GM10266 (cell line): Measurements from ENCODE around the gene TPRG1L.

Source experiments
- DNase-seq: peaks from one replicate; pipeline ENCODE4 v3.0.0; 2012; ENCODE audit errors: extremely low spot score
- CTCF ChIP-seq: IDR thresholded peaks from 2 replicates; pipeline ENCODE4 v1.5.1; 2012; ENCODE audit warnings: mild to moderate bottlenecking, low read depth; ENCODE audit not compliant: control insufficient read depth, insufficient read depth; ENCODE audit errors: missing control alignments

Gene TPRG1L

DNA sequence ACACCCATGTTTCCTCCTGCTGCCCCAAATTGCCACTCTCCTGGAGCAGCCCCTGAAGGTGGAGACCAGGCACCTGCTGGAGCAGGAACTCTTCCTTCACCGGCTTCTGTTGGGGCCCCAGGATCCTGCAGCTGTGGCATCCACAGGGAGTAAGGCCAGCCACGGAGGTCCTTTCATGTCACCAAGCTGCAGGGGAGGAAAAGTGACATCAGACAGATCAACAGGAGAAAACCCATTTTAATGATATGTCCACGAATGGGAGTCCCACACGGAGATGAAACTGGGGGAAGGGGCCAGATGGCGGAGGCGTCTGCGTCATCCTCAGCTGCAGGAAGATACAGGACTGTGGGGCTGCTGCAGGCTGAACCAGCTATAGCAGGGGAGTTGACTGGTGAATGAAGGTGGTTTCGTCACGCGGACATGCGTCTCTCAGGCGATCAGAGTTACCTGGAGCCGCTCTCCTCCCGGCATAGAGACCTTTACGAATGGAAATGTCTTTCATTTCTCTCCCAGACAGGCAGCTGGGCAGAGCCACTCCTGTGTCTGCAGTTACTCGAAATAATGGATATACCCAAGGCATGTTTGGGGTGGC, 37.4 kb downstream of the TPRG1L start:
- no peak for DNase-seq
- TF ChIP-seq CTCF: no peak

GRCh38 chr1:3663999-3664699, 39.3 kb downstream of the TPRG1L start:
- no peak for TF ChIP-seq CTCF
- no peak for DNase-seq

DNA sequence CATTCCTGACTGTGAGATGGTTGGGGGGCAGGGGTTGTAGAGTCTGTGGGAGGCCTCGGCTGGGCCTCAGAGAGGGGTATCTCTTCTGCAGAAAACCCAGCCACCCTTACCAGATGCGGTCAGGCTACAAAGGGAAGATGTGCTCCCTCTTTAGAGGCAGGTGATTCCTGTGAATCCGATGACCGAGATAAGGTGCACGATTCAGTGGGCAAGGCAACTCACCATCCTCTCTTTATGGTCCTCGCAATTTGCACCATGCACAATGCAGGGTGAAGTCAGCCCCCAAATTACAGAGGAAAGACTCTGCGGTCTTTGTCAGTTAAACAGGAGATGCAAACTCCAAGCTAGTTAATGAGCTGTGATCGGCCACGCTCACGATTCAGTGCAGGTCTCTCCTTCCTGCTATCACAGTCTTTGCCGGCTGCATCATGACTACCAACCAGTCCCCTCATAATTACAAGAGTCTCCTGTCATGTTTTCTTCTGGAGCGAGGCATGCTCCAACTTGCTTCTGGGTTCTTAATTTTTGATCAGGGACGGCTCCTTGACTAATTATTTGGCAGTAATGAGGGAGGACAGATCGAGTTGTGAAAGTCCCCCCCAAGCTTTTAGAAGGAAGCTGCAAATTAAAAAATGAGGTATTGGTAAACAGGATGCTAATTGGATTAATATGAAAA, 40.0 kb downstream of the TPRG1L start:
- DNase-seq: no peak
- no peak for TF ChIP-seq CTCF

DNA sequence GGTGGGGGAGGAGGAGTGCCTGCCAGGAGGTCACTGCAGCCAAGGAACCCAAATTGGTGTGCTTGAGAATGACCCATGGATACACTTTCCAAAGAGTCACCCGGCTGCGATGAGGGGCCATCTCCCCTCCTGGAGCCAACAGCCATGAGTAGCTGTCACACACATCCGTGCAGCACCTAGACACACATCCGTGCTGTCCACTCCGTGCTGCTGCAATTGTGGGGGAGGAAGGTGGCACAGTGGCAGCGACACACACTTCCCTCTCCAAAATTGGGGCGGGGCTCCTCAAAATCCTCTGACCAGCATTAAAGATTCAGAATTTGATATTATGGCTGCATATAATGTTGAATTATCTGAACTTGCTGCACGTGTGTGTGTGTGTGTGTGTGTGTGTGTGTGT, 43.3 kb downstream of the TPRG1L start:
- DNase-seq: no peak
- TF ChIP-seq CTCF: no peak

DNA sequence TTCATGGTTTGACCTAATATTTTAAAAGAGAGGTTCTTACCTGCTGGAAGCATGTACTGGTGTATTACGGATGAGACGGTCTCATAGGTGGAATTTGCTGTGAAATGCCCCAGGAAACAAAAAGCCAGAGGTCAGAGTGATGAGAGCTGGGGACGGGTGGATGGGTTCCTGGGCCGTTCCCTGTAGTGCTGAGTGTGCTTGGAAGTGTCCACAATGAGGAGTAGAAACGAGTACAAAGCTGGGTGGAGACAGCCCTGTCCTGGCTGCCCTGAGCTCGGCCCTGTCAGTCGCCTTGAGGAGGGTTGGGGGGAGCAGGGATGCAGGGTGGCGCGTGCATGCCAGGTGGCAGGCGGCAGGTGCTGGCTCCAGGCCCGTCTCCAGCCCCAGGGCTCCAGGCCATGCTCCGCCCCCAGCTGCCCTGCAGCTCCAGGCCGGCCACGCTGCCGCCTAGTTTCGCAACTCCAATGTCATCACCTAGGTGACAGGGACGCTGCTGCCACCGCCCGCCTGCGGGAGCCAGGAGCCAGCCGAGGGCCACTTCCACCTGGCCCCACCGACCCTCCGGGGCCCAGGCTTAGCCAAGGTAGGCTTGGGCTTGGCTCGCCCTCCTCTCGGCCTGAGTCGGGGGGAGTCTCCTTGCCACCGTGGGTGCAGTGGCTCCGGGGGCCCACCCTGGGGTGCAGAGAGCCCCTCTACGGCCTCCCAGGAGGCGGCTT, 43.9 kb downstream of the TPRG1L start:
- no peak for DNase-seq
- no peak for TF ChIP-seq CTCF

- DNase-seq: no peak
- no peak for TF ChIP-seq CTCF
These were observed 44.6 kb downstream of the TPRG1L start for GRCh38 chr1:3669421-3669821.
